GM21390 (cell line): ENCODE data around the gene HIP1R.

Experiments
- ATAC-seq: cut with Tn5 transposase; IDR thresholded peaks from one replicate; pipeline ENCODE4 v1.9.1; 2021; ENCODE audit not compliant: unreplicated experiment

HIP1R gene

DNA sequence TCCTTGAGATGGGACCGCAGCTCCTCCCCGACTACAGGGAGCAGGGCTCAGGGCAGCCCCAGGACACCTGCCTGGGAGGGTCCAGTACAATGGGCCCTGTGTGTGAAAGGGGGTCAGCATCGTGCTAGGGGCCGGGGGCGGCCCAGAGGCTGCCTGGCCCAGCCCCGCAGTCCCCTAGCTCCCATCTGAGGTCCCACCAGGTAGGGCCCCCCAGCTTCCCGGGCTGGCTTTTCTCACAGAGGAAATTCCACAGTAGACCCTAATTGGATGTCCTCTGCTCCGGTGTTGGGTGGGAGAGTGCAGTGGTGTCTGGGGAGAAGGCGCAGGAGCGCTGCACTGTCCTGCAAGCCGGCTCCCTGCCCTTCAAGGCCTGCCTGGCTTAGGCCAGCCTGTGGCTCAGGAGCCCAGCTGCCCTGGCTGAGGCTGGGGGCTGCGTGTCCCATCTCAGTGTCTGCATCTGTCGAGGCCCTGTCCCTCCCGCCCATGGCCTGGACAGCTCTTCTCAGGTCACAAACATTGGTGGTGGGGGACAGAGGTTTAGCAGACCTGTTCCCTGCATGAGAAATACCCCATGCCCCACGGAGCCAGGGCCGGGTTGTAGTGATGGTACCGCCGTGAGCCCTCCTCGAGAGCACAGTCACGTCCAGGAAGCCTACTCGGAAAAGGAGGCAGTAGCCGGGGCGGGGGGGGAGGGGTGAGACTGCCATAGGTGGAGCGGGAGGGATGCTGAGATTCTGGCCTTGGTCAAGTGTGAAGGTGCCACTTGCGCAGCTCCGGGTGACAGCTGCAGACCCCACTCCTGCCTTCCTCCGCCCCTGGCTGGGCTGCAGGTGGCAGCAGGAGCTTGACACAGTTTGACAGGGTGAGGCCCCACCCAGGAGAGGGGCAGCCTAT, 11.6 kb downstream of the HIP1R start:
- no peak for ATAC-seq

GRCh38 chr12:122847516-122847836, 12.2 kb downstream of the HIP1R start:
- no peak for ATAC-seq

- no peak for ATAC-seq
Observed at GRCh38 chr12:122847921-122848421, 12.7 kb downstream of the HIP1R start.

- ATAC-seq: no peak
Observed at GRCh38 chr12:122848471-122849351, 13.5 kb downstream of the HIP1R start.

- ATAC-seq: no peak
Observed at GRCh38 chr12:122849352-122850047, 14.2 kb downstream of the HIP1R start.

DNA sequence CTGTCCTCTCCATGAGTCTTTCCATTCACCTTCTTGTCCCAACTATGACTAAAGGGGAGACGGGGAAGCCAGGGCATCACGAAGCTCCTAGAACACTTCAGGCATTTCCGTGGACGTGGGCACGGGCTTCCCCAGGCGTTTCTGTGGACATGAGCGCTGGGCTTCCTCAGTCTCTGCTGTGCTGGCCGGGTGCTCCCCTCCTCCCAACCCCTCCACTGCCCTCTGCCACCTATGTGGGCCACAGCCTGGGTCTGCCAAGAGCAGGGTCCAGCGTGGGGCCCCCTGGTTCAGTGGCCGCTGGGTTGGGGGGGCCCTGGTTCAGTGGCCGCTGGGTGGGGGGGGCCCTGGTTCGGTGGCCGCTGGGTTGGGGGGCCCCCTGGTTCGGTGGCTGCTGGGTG, 14.8 kb downstream of the HIP1R start:
- no peak for ATAC-seq

DNA sequence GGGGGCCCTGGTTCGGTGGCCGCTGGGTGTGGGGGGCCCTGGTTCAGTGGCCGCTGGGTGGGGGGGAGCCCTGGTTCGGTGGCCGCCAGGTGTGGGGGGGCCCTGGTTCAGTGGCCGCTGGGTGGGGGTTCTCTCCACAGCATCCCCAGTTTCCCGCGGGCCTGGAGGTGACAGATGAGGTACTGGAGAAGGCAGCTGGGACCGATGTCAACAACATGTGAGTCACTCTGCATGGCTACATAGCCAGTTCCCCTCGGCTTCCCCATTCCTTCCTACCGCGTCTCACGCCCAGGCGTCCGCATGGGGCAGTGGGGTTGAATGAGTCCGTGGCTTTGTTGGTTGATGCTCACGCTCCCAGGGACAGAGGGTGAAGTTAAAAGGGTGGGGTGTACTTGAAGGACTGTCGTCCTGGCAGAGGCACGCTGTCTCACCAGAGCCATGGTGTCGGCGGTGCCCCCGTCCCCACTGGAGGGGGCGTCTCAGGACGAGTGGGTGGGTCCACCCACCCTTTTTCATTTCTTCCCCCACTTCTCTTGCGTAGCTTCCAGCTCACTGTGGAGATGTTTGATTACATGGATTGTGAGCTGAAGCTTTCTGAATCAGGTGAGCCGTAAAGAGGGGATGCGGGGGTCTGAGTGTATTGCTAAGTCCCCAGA, 15.6 kb downstream of the HIP1R start:
- no peak for ATAC-seq

GRCh38 chr12:122851820-122852219, 16.6 kb downstream of the HIP1R start:
- ATAC-seq: no peak

GRCh38 chr12:122852336-122853275, 17.3 kb downstream of the HIP1R start:
- ATAC-seq: no peak

DNA sequence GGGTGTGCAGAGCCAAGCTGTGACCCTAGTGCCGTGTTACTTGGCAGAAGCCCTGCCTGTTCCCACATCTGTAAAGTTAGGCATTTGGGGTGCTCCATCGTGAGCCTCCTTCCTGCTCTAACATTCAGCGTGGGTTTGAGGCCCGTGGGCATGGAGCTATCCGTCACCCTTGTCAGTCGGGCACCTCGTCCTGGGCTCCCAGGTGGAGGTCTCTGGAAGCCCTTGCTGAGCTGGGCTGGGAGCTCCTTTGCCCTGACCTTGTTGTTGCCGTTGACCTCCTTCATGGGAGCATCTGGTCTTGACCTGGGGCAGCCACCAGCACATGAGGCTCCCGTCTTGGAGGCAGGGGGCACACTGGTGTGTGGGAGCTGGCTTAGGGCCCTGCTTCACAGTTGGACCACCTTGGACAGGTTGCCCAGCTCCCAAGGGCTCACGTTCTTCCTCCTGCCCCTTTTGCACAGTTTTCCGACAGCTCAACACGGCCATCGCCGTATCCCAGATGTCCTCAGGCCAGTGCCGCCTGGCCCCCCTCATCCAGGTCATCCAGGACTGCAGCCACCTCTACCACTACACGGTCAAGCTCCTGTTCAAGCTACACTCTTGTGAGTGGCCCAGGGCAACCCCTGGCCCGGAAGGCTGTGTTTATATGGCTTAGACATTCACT, 18.5 kb downstream of the HIP1R start:
- no peak for ATAC-seq

DNA sequence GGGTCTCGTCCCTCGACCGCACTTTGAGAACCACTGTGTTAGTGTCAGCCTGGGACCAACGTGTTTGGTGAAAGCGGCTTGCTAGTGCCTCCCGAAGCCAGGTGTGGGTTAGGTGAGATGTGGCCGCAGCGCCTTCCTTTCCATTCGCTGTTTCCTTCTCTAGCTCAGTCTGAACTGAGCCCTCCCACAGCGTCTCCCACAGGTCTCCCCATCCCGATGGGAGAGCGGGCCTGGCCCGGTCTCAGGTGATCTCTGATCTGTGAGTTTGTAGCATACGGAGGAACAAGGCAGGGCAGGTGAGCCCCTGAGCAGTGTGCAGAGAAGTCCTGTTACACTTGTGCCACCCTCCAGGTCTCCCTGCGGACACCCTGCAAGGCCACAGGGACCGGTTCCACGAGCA, 19.3 kb downstream of the HIP1R start:
- ATAC-seq: no peak

DNA sequence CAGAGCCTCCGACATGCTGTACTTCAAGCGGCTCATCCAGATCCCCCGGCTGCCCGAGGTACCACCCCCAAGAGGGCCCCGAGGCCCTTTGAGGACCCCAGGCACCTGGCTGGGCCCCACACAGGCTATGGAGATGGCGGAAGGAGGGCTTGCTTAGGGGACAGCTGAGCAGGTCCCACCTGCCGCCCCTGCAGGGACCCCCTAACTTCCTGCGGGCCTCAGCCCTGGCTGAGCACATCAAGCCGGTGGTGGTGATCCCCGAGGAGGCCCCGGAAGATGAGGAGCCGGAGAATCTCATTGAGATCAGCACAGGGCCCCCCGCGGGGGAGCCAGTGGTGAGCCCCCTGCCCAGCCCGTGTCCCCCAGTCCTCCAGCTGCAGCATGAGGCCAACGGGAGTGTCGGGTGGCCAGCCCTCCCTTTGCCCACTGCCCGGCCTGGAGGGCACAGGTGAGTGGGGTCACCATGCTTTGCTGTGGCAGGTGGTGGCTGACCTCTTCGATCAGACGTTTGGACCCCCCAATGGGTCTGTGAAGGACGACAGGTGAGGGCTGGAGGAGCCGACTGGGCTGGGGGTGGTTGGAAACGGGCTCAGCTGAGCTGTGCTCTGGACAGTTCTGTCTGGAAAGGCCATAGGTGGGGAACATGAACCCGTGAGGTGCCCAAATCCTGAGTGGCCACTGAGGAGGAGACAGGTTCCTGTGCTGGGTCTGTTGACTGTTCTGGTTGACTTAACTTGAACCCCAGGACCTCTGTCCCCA, 20.0 kb downstream of the HIP1R start:
- no peak for ATAC-seq

GRCh38 chr12:122855928-122856831, 20.9 kb downstream of the HIP1R start:
- no peak for ATAC-seq

DNA sequence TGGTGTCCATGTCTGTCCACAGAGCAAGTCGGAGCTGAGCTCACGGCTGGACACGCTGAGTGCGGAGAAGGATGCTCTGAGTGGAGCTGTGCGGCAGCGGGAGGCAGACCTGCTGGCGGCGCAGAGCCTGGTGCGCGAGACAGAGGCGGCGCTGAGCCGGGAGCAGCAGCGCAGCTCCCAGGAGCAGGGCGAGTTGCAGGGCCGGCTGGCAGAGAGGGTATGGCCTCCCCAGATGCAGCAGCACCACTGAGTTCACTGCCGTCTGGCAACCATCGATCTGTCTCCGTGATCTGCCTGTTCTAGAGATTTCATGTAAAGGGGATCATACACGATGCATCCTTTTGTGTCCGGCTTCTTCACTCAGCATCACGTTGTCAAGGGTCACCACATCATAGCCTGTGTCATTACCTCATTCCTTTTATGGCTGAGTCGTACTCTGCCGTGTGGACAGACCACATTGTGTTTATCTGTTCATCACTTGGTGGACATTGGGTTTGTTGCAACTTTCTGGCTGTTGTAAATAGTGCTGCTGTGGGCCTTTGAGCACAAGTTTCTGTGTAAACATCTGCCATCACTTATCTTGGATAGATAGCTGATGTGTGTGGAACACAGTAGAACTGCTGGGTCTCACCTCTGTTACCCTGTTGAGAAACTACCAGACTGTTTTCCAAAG, 21.9 kb downstream of the HIP1R start:
- no peak for ATAC-seq

DNA sequence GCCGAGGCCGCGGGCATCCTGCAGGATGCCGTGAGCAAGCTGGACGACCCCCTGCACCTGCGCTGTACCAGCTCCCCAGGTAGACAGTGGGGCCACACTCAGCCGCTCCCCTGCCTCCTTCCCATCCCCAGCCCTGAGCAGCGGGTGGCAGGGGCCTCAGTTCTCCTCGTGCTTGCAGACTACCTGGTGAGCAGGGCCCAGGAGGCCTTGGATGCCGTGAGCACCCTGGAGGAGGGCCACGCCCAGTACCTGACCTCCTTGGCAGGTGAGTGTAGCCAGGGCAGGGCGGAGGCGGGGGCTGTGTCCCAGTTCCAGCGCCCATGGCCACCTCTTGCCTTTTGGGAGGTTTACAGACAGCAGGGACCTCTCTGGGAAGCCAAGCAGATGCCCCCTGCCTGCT, 22.9 kb downstream of the HIP1R start:
- no peak for ATAC-seq

DNA sequence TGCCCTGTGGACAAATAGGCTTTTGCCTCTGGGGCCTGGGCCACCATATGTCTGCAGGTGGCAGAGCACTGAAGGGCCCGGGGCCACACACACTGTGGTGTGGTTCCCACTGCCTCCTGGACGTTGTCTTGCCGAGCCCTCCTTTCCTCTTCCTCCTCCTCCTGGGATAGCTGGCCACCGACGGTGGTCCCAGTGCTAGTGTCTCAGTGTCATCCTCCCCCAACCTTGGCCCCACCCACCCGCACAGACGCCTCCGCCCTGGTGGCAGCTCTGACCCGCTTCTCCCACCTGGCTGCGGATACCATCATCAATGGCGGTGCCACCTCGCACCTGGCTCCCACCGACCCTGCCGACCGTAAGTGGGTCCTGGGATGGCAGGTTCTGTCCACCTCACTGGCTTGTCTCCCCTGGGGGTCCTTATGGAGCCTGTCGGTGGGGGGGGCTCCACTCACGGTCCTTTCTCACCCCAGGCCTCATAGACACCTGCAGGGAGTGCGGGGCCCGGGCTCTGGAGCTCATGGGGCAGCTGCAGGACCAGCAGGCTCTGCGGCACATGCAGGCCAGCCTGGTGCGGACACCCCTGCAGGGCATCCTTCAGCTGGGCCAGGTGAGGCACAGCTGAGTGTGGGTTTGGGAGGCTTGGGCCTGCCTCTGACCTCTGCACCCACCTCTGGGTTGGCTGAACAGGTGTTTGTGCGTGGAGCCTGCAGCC, 23.5 kb downstream of the HIP1R start:
- ATAC-seq: no peak
